H9 (cell line): Measurements from ENCODE around the gene ZNF408. TPM values are rescaled to one million over a fixed set of nuclear protein-coding genes. Genes with fewer than 3 reads are reported as not detected.

ENCODE experiments used
- DNase-seq: peaks from one replicate; pipeline ENCODE4 v3.0.0-alpha.2; 2017
- H2AFZ ChIP-seq: one replicate; pipeline ENCODE4 v1.6.1; 2013; ENCODE audit warnings: mild to moderate bottlenecking, low read length, control low read depth, moderate library complexity
- H2AK5ac ChIP-seq: 2 replicates; pipeline ENCODE4 v1.6.1; 2013; ENCODE audit warnings: low read length, control low read depth, mixed read lengths; ENCODE audit not compliant: insufficient read length
- H2BK120ac ChIP-seq: one replicate; pipeline ENCODE4 v1.6.1; 2013; ENCODE audit warnings: low read depth, mild to moderate bottlenecking, low read length, control low read depth, inconsistent platforms; ENCODE audit not compliant: poor library complexity, severe bottlenecking
- H2BK12ac ChIP-seq: 2 replicates; pipeline ENCODE4 v1.6.1; 2013; ENCODE audit warnings: low read length, control low read depth, mixed read lengths, low read depth; ENCODE audit not compliant: insufficient read length
- H2BK15ac ChIP-seq: 2 replicates; pipeline ENCODE4 v1.6.1; 2013; ENCODE audit warnings: low read depth, low read length, control low read depth
- H2BK20ac ChIP-seq: one replicate; pipeline ENCODE4 v1.6.1; 2013; ENCODE audit warnings: low read depth, mild to moderate bottlenecking, low read length, control low read depth, inconsistent platforms; ENCODE audit not compliant: poor library complexity, severe bottlenecking
- H2BK5ac ChIP-seq: 2 replicates; pipeline ENCODE4 v1.6.1; 2013; ENCODE audit warnings: low read length, control low read depth, mixed read lengths; ENCODE audit not compliant: insufficient read length
- H3K14ac ChIP-seq: 2 replicates; pipeline ENCODE4 v1.6.1; 2013; ENCODE audit warnings: low read length, control low read depth; ENCODE audit not compliant: insufficient read depth
- H3K18ac ChIP-seq: 2 replicates; pipeline ENCODE4 v1.6.1; 2013; ENCODE audit warnings: low read depth, mild to moderate bottlenecking, mixed read lengths, low read length, control low read depth; ENCODE audit not compliant: insufficient read length
- H3K23ac ChIP-seq: 2 replicates; pipeline ENCODE4 v1.6.1; 2013; ENCODE audit warnings: low read length, control low read depth, mixed read lengths, low read depth; ENCODE audit not compliant: insufficient read length
- H3K23me2 ChIP-seq: 2 replicates; pipeline ENCODE4 v1.6.1; 2013; ENCODE audit warnings: low read depth, mild to moderate bottlenecking, mixed read lengths, low read length, control low read depth; ENCODE audit not compliant: insufficient read length, poor library complexity, severe bottlenecking
- H3K27ac ChIP-seq: 2 replicates; pipeline ENCODE4 v1.5.1; 2013; ENCODE audit warnings: low read length, control low read depth, mixed read lengths, low read depth; ENCODE audit not compliant: insufficient read length
- H3K27me3 ChIP-seq: 2 replicates; pipeline ENCODE4 v1.6.1; 2013; ENCODE audit warnings: low read length, control low read depth, inconsistent platforms; ENCODE audit not compliant: insufficient read depth
- H3K4ac ChIP-seq: 2 replicates; pipeline ENCODE4 v1.6.1; 2013; ENCODE audit warnings: low read depth, mild to moderate bottlenecking, control low read depth, inconsistent platforms, low read length, moderate library complexity
- H3K4me1 ChIP-seq: 2 replicates; pipeline ENCODE4 v1.6.1; 2013; ENCODE audit warnings: low read length, control low read depth, inconsistent platforms; ENCODE audit not compliant: insufficient read depth
- H3K4me2 ChIP-seq: 2 replicates; pipeline ENCODE4 v1.6.1; 2013; ENCODE audit warnings: low read length, control low read depth, mixed read lengths; ENCODE audit not compliant: insufficient read length, insufficient read depth
- H3K56ac ChIP-seq: 2 replicates; pipeline ENCODE4 v1.6.1; 2013; ENCODE audit warnings: low read depth, mild to moderate bottlenecking, mixed read lengths, low read length, control low read depth; ENCODE audit not compliant: insufficient read length
- H3K79me1 ChIP-seq: 2 replicates; pipeline ENCODE4 v1.6.1; 2013; ENCODE audit warnings: low read depth, mild to moderate bottlenecking, moderate library complexity, low read length, control low read depth, inconsistent platforms; ENCODE audit not compliant: insufficient read depth, poor library complexity, severe bottlenecking
- H3K79me2 ChIP-seq: 2 replicates; pipeline ENCODE4 v1.6.1; 2013; ENCODE audit warnings: low read length, control low read depth, inconsistent platforms; ENCODE audit not compliant: insufficient read depth
- H3K9ac ChIP-seq: 2 replicates; pipeline ENCODE4 v1.6.1; 2013; ENCODE audit warnings: low read length, control low read depth, mixed read lengths; ENCODE audit not compliant: insufficient read length; ENCODE audit errors: extremely low read depth
- H3K9me3 ChIP-seq: one replicate; pipeline ENCODE4 v1.6.1; 2013; ENCODE audit warnings: low read depth, low read length, inconsistent platforms; ENCODE audit not compliant: control insufficient read depth
- H3T11ph ChIP-seq: one replicate; pipeline ENCODE4 v1.6.1; 2013; ENCODE audit warnings: mild to moderate bottlenecking, low read length, control low read depth, inconsistent platforms
- H4K20me1 ChIP-seq: one replicate; pipeline ENCODE4 v1.6.1; 2013; ENCODE audit not compliant: control insufficient read depth, insufficient read length, insufficient read depth
- H4K5ac ChIP-seq: 2 replicates; pipeline ENCODE4 v1.6.1; 2013; ENCODE audit warnings: low read depth, mild to moderate bottlenecking, mixed read lengths, low read length, control low read depth; ENCODE audit not compliant: insufficient read length
- H4K8ac ChIP-seq: replicated peaks from 2 replicates; pipeline ENCODE4 v1.6.1; 2013; ENCODE audit warnings: low read length, control low read depth, mixed read lengths, low read depth; ENCODE audit not compliant: insufficient read length
- H4K91ac ChIP-seq: 2 replicates; pipeline ENCODE4 v1.6.1; 2013; ENCODE audit warnings: low read depth, mild to moderate bottlenecking, moderate library complexity, mixed read lengths, low read length, control low read depth; ENCODE audit not compliant: insufficient read length
- H3K27ac Mint-ChIP-seq, 3 experiments: 2 replicates in 2 of 3; 3 replicates in 1 of 3; pipeline ENCODE4 v1.8.0; 2020 to 2021; ENCODE audit warnings: mixed read lengths in 3 of 3, mild to moderate bottlenecking in 1 of 3, moderate library complexity in 1 of 3
- H3K27me3 Mint-ChIP-seq: 2 replicates; pipeline ENCODE4 v1.8.0; 2021; ENCODE audit warnings: low read depth, mild to moderate bottlenecking, moderate library complexity, mixed read lengths
- H3K36me3 Mint-ChIP-seq, 3 experiments: 2 replicates in 2 of 3; 3 replicates in 1 of 3; pipeline ENCODE4 v1.8.0; 2020 to 2021; ENCODE audit warnings: low read depth in 3 of 3, mixed read lengths in 3 of 3; ENCODE audit not compliant: insufficient read depth in 1 of 3
- H3K4me1 Mint-ChIP-seq, 2 experiments: 2 replicates each; pipeline ENCODE4 v1.8.0; 2020; ENCODE audit warnings: mixed read lengths in 2 of 2
- H3K4me3 Mint-ChIP-seq, 2 experiments: 2 replicates in 1 of 2; 3 replicates in 1 of 2; pipeline ENCODE4 v1.8.0; 2020 to 2021; ENCODE audit warnings: mild to moderate bottlenecking in 2 of 2, mixed read lengths in 2 of 2, moderate library complexity in 1 of 2
- H3K9me3 Mint-ChIP-seq, 2 experiments: 2 replicates in 1 of 2; 3 replicates in 1 of 2; pipeline ENCODE4 v1.8.0; 2020; ENCODE audit warnings: mild to moderate bottlenecking in 2 of 2, mixed read lengths in 2 of 2, moderate library complexity in 1 of 2
- WGBS: extraction: QIAGEN DNeasy Blood & Tissue Kit; methylation state at CpG from one replicate; pipeline ENCODE4 v1.1.7; 2013; ENCODE audit warnings: missing lambda C conversion rate, low lambda C conversion rate, mixed read lengths; ENCODE audit not compliant: insufficient read length; ENCODE audit errors: extremely low coverage; 5-methylcytosine and 5-hydroxymethylcytosine counted together
- total RNA-seq: library from RNA; stranded (reverse); gene quantifications from 2 replicates; pipeline ENCODE4 v1.2.1, GENCODE V29; 2021
- TF ChIP-seq, protein P1 (sequence below): fragments of 200-600 bp; sonication (generic); conservative IDR thresholded peaks from 3 replicates; pipeline ENCODE4 v1.8.0; 2021; ENCODE audit warnings: antibody characterized with exemption, mild to moderate bottlenecking

Gene ZNF408
- total RNA-seq, 1 experiment from 2014 or later, result 16.6 TPM

GRCh38 chr11:46694072-46694471 is 6.8 kb upstream of the ZNF408 start:
- H4K91ac ChIP-seq, result no peak overlapping the region
- H4K20me1 ChIP-seq, result no peaks in the 10 kb centered on the region
- no peak overlapping the region for H4K8ac ChIP-seq
- H3K14ac ChIP-seq, result no peak overlapping the region
- no peak overlapping the region for H3K27ac ChIP-seq
- H3K27me3 Mint-ChIP-seq, result no peaks in the 10 kb centered on the region
- no peak overlapping the region for H3K4me3 Mint-ChIP-seq
- no peak overlapping the region for H3K18ac ChIP-seq
- no peak overlapping the region for H3K23ac ChIP-seq
- peaks cover 2 to 13% (median 13%) of the 10 kb centered on the region in 3 experiments; a peak in 6 of 7 replicates for H3K36me3 Mint-ChIP-seq
- H3K4me1 ChIP-seq, result no peaks in the 10 kb centered on the region
- no peak overlapping the region for H3K4me2 ChIP-seq
- H2AK5ac ChIP-seq, result no peak overlapping the region
- no peak overlapping the region for H3K56ac ChIP-seq
- H3T11ph ChIP-seq, result no peak overlapping the region
- no peak overlapping the region for H2BK120ac ChIP-seq
- peaks cover 9 to 10% of the 10 kb centered on the region in 2 experiments; a peak in 3 of 4 replicates for H3K4me1 Mint-ChIP-seq
- no peaks in the 10 kb centered on the region for H3K23me2 ChIP-seq
- H3K27ac Mint-ChIP-seq, result no peak overlapping the region; a peak in 1 of 7 replicates
- no peak overlapping the region for H4K5ac ChIP-seq
- H2BK20ac ChIP-seq, result no peak overlapping the region
- H3K27me3 ChIP-seq, result no peaks in the 10 kb centered on the region; the same call in 1 of the 2 replicates
- DNase-seq, result no peak
- H2BK12ac ChIP-seq, result no peak overlapping the region
- no peaks in the 10 kb centered on the region for H3K79me1 ChIP-seq
- no peak overlapping the region for H3K4ac ChIP-seq
- no peak overlapping the region for H2BK5ac ChIP-seq
- H3K79me2 ChIP-seq, result no peaks in the 10 kb centered on the region
- no peaks in the 10 kb centered on the region for H3K9me3 ChIP-seq
- no peak overlapping the region for H3K9ac ChIP-seq
- TF ChIP-seq, protein P1, sequence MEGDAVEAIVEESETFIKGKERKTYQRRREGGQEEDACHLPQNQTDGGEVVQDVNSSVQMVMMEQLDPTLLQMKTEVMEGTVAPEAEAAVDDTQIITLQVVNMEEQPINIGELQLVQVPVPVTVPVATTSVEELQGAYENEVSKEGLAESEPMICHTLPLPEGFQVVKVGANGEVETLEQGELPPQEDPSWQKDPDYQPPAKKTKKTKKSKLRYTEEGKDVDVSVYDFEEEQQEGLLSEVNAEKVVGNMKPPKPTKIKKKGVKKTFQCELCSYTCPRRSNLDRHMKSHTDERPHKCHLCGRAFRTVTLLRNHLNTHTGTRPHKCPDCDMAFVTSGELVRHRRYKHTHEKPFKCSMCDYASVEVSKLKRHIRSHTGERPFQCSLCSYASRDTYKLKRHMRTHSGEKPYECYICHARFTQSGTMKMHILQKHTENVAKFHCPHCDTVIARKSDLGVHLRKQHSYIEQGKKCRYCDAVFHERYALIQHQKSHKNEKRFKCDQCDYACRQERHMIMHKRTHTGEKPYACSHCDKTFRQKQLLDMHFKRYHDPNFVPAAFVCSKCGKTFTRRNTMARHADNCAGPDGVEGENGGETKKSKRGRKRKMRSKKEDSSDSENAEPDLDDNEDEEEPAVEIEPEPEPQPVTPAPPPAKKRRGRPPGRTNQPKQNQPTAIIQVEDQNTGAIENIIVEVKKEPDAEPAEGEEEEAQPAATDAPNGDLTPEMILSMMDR, result no peak
- H2AFZ ChIP-seq, result no peak overlapping the region
- no peak overlapping the region for H2BK15ac ChIP-seq
- no peaks in the 10 kb centered on the region for H3K9me3 Mint-ChIP-seq
- WGBS, result no CpG with 5 or more reads among the region's 6 CpGs
